GM12878 (cell line): ENCODE measurements around the gene PLD4. TPM values are rescaled to one million over a fixed set of nuclear protein-coding genes. Genes with fewer than 3 reads are reported as not detected.

Experiments
- ATAC-seq: fragments of 200-7000 bp; cut with Tn5 transposase; 3 replicates; pipeline ENCODE4 v1.9.1; 2020; ENCODE audit warnings: mild to moderate bottlenecking, moderate library complexity
- BruUV-seq: library from RNA; stranded (reverse); fragments of 400-500 nt; replicated peaks from 2 replicates; lab custom pipeline; 2021; lab: Mats Ljungman, UMichigan
- CTCF ChIA-PET: fragments of 300-600 bp; sonication (Branson Sonifier 250); formaldehyde crosslinking; extraction: SDS; loops from one replicate; lab custom pipeline; 2021; ENCODE audit warnings: inconsistent platforms; lab: Yijun Ruan, JAX
- POLR2A ChIA-PET: fragments of 350-600 bp; formaldehyde crosslinking; extraction: SDS; loops from one replicate; lab custom pipeline; 2021; ENCODE audit warnings: inconsistent platforms; lab: Charles Lee
- RAD21 ChIA-PET: fragments of 300-600 bp; sonication (Branson Sonifier 250); formaldehyde crosslinking; loops from one replicate; lab custom pipeline; 2023; ENCODE audit warnings: antibody characterized with exemption; ENCODE audit not compliant: unreplicated experiment; lab: Charles Lee
- SMC1A ChIA-PET: fragments of 300-600 bp; sonication (Branson Sonifier 250); formaldehyde crosslinking; loops from one replicate; lab custom pipeline; 2023; ENCODE audit not compliant: unreplicated experiment, uncharacterized antibody; lab: Charles Lee
- DNase-seq: peaks from one replicate; pipeline ENCODE4 v3.0.0-alpha.2; 2011; ENCODE audit warnings: low read depth, low spot score
- FAIRE-seq: peaks from 3 replicates; lab custom pipeline; 2011; peaks lifted over from hg19 to GRCh38; lab: Jason Lieb, UNC
- H2AFZ ChIP-seq: 2 replicates; pipeline ENCODE4 v1.6.0; 2011; ENCODE audit warnings: low read depth, low read length, control low read depth; ENCODE audit not compliant: control insufficient read depth
- H3K27ac ChIP-seq: 2 replicates; pipeline ENCODE4 v1.5.1; 2011; ENCODE audit warnings: control low read depth; ENCODE audit not compliant: control insufficient read depth, insufficient read depth
- H3K27me3 ChIP-seq, 2 experiments: replicated peaks in 1 of 2; 2 replicates each; pipeline versions ENCODE4 v1.6.0 to v1.6.1; 2011; ENCODE audit warnings: low read length in 1 of 2; ENCODE audit not compliant: control insufficient read depth in 2 of 2, insufficient read depth in 2 of 2
- H3K36me3 ChIP-seq, 2 experiments: 2 replicates each; pipeline ENCODE4 v1.5.1; 2011; ENCODE audit warnings: low read length in 1 of 2; ENCODE audit not compliant: control insufficient read depth in 2 of 2, insufficient read depth in 2 of 2
- H3K4me1 ChIP-seq: 2 replicates; pipeline ENCODE4 v1.6.1; 2011; ENCODE audit warnings: mild to moderate bottlenecking, low read length, moderate library complexity, mixed read lengths; ENCODE audit not compliant: control insufficient read depth, insufficient read depth
- H3K4me2 ChIP-seq: 2 replicates; pipeline ENCODE4 v1.6.0; 2011; ENCODE audit warnings: control low read depth; ENCODE audit not compliant: control insufficient read depth, insufficient read depth
- H3K4me3 ChIP-seq: fragments of 200-600 bp; sonication (generic); 2 replicates; pipeline ENCODE4 v1.5.1; 2016
- H3K79me2 ChIP-seq: 2 replicates; pipeline ENCODE4 v1.6.0; 2011; ENCODE audit warnings: low read length; ENCODE audit not compliant: control insufficient read depth, insufficient read depth
- H3K9ac ChIP-seq: 2 replicates; pipeline ENCODE4 v1.8.0; 2011; ENCODE audit warnings: low read length, control low read depth, mixed read lengths; ENCODE audit not compliant: control insufficient read depth, insufficient read depth
- H3K9me3 ChIP-seq: replicated peaks from 3 replicates; pipeline ENCODE4 v1.5.1; 2011; ENCODE audit warnings: mild to moderate bottlenecking, low read length; ENCODE audit not compliant: control insufficient read depth, insufficient read depth
- H4K20me1 ChIP-seq: 2 replicates; pipeline ENCODE4 v1.6.0; 2011; ENCODE audit not compliant: control insufficient read depth, insufficient read depth
- CHD2 ChIP-seq: IDR thresholded peaks from 2 replicates; pipeline ENCODE4 v1.6.1; 2011; ENCODE audit warnings: low read depth, low read length, improper control_type of control experiment, borderline replicate concordance
- CREM ChIP-seq: IDR thresholded peaks from 2 replicates; pipeline ENCODE4 v1.6.1; 2014; ENCODE audit warnings: antibody characterized with exemption, low read depth
- IRF3 ChIP-seq: fragments of 450-650 bp; IDR thresholded peaks from 2 replicates; pipeline ENCODE4 v1.6.1; 2014; ENCODE audit warnings: mild to moderate bottlenecking
- JUNB ChIP-seq: IDR thresholded peaks from 2 replicates; pipeline ENCODE4 v1.6.1; 2016; ENCODE audit warnings: antibody characterized with exemption, mild to moderate bottlenecking
- MYB ChIP-seq: fragments of 150-350 bp; IDR thresholded peaks from 2 replicates; pipeline ENCODE4 v1.6.1; 2014; ENCODE audit warnings: mild to moderate bottlenecking, low read depth, low read length, borderline replicate concordance
- NFYB ChIP-seq: IDR thresholded peaks from 2 replicates; pipeline ENCODE4 v1.6.1; 2011; ENCODE audit warnings: low read depth, mild to moderate bottlenecking, low read length, improper control_type of control experiment, moderate library complexity; ENCODE audit not compliant: insufficient read depth
- NRF1 ChIP-seq: conservative IDR thresholded peaks from 2 replicates; pipeline ENCODE4 v1.6.1; 2011; ENCODE audit warnings: mild to moderate bottlenecking, low read depth, low read length, improper control_type of control experiment
- PKNOX1 ChIP-seq: fragments of 450-650 bp; IDR thresholded peaks from 2 replicates; pipeline ENCODE4 v1.6.1; 2016; ENCODE audit warnings: mild to moderate bottlenecking
- WGBS: methylation state at CpG from one replicate; pipeline ENCODE4 v1.1.6; 2016; ENCODE audit warnings: low lambda C conversion rate; ENCODE audit not compliant: insufficient replicate concordance, insufficient coverage; ENCODE audit errors: missing lambda C conversion rate; 5-methylcytosine and 5-hydroxymethylcytosine counted together
- in situ Hi-C: fragments of 300-500 bp; cut with MboI; formaldehyde crosslinking; loops from 9 replicates; pipeline ENCODE4 v1.14.3; 2018; ENCODE audit warnings: mixed read lengths
- intact Hi-C: fragments of 100-400 bp; cut with micrococcal nuclease; formaldehyde crosslinking; loops from one replicate; pipeline ENCODE4 v1.14.2; 2022; ENCODE audit not compliant: unreplicated experiment
- polyA plus RNA-seq, 11 experiments: library from polyadenylated mRNA; depleted of rRNA in 4 of 11; unstranded in 6 of 11; stranded (reverse) in 5 of 11; fragments of >200 nt; fragmentation: Nextera tagmentation in 4 of 11; fragmentation: Illumina TruSeq in 1 of 11; extraction: Ambion mirVana in 4 of 11; extraction: Trizol in 1 of 11; gene quantifications; 1 replicate in 1 of 11; 2 replicates in 10 of 11; pipeline versions ENCODE4 v1.2.1 to v1.2.3, GENCODE V29; 2011 to 2016; ENCODE audit warnings: inconsistent platforms in 2 of 11, missing spikeins in 2 of 11, low read depth in 1 of 11
- total RNA-seq, 4 experiments: library from RNA; depleted of rRNA in 3 of 4; stranded (reverse); fragments of >200 nt in 3 of 4; fragmentation: Illumina TruSeq in 1 of 4; extraction: Trizol in 1 of 4; gene quantifications; 2 replicates each; pipeline versions ENCODE4 v1.2.1 to v1.2.3, GENCODE V29; 2013 to 2021
- TF ChIP-seq, protein P1 (sequence below): fragments of 450-650 bp; IDR thresholded peaks from 2 replicates; pipeline ENCODE4 v1.6.1; 2018; ENCODE audit warnings: borderline replicate concordance, mild to moderate bottlenecking; ENCODE audit not compliant: partially characterized antibody

The PLD4 gene
- total and polyA plus RNA-seq, 10 of the 15 experiments (the other 5 are each of a cell fraction or from before 2014, with no cell fraction given), result 0.20 to 57.7 (median 9.9) TPM

DNA sequence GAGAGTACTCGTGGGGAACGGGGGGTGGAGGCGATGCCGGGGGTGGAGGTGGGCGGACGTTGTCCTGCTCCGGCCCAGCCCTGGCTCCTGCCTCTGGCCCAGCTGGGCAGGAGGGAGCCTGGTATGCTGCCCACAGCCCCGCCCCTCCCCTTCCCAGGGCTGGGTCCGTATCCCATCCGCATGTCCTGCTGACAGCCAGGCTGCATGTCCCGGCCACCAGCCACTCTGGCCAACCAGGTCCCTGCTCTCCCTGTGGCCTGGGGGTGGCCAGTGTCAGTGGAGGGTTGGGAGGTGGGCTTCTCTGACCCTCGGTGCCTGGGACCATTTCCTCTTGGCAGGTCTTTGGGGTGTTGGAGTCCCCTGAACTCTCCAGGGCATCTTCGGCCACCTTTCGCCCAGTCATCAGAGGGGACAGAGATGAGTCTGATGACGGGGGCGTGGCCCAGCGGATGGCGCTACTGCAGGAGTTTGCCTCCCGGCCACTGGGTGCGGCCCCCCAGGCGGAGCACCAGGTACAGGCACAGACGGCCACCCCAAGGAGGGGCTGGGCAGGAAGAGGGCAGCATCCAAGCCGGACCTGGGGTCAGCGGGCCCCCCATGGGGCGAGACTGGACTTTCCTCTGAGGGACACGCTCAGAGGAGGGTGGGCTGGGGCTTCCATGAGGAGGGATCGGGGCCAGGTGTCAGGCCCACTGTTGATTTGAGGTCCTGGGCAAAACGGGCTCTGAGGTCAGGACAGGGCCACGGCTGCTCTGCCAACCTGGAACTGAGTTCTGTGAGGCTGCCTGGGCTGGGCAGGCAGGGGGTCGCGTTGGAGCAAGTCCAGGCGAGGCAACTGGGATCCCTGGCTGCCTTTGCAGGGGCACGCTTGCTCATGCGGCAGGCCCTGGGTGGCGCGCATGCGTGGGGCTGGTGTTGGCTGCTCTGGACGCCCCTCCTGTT, 39.4 kb upstream of the PLD4 start:
- DNase-seq (no peak), FAIRE-seq (no peak), ATAC-seq (no peak)
- Histone ChIP-seq H3K27ac (no peak overlapping the region), H3K9ac (no peak overlapping the region), H3K27me3 (no peaks in the 10 kb centered on the region), H3K79me2 (no peaks in the 10 kb centered on the region), H3K36me3 (no peaks in the 10 kb centered on the region), H3K4me1 (no peaks in the 10 kb centered on the region), H3K9me3 (no peaks in the 10 kb centered on the region), H3K4me3 (no peak overlapping the region), H2AFZ (no peak overlapping the region), H3K4me2 (no peak overlapping the region), H4K20me1 (no peaks in the 10 kb centered on the region)
- ChIA-PET CTCF (no interaction called here), SMC1A (no interaction called here), RAD21 (no interaction called here), POLR2A (no interaction called here)
- 48% methylated on average over 29 of the region's 38 CpGs for WGBS
- in situ Hi-C loops, result no loop called here
- no TSS peak for BruUV-seq
- TF ChIP-seq CREM (no peak), NFYB (no peak), IRF3 (no peak), PKNOX1 (no peak), CHD2 (no peak), MYB (no peak), NRF1 (no peak), JUNB (no peak)
- TF ChIP-seq, protein P1, sequence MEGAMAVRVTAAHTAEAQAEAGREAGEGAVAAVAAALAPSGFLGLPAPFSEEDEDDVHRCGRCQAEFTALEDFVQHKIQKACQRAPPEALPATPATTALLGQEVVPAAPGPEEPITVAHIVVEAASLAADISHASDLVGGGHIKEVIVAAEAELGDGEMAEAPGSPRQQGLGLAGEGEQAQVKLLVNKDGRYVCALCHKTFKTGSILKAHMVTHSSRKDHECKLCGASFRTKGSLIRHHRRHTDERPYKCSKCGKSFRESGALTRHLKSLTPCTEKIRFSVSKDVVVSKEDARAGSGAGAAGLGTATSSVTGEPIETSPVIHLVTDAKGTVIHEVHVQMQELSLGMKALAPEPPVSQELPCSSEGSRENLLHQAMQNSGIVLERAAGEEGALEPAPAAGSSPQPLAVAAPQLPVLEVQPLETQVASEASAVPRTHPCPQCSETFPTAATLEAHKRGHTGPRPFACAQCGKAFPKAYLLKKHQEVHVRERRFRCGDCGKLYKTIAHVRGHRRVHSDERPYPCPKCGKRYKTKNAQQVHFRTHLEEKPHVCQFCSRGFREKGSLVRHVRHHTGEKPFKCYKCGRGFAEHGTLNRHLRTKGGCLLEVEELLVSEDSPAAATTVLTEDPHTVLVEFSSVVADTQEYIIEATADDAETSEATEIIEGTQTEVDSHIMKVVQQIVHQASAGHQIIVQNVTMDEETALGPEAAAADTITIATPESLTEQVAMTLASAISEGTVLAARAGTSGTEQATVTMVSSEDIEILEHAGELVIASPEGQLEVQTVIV, result no peak
- intact Hi-C loops, result no loop called here
